Choroid plexus epithelial cell (primary cell): ENCODE data around the gene AGK.

Source experiments
- DNase-seq: peaks from one replicate; pipeline ENCODE4 v3.0.0-alpha.2; 2010; ENCODE audit warnings: low read depth
- H3K4me3 ChIP-seq: 2 replicates; pipeline ENCODE4 v1.5.1; 2011; ENCODE audit warnings: low read depth, mild to moderate bottlenecking, control low read depth, low read length, moderate library complexity
- TF ChIP-seq, protein P1 (sequence below): conservative IDR thresholded peaks from 2 replicates; pipeline ENCODE4 v1.5.1; 2011; ENCODE audit warnings: low read depth, mild to moderate bottlenecking, control low read depth, inconsistent platforms, low read length, moderate library complexity

The AGK gene

GRCh38 chr7:141652691-141653090 is 101.5 kb downstream of the AGK start:
- TF ChIP-seq, protein P1, sequence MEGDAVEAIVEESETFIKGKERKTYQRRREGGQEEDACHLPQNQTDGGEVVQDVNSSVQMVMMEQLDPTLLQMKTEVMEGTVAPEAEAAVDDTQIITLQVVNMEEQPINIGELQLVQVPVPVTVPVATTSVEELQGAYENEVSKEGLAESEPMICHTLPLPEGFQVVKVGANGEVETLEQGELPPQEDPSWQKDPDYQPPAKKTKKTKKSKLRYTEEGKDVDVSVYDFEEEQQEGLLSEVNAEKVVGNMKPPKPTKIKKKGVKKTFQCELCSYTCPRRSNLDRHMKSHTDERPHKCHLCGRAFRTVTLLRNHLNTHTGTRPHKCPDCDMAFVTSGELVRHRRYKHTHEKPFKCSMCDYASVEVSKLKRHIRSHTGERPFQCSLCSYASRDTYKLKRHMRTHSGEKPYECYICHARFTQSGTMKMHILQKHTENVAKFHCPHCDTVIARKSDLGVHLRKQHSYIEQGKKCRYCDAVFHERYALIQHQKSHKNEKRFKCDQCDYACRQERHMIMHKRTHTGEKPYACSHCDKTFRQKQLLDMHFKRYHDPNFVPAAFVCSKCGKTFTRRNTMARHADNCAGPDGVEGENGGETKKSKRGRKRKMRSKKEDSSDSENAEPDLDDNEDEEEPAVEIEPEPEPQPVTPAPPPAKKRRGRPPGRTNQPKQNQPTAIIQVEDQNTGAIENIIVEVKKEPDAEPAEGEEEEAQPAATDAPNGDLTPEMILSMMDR = no peak
- no peak for DNase-seq
- no peak overlapping the region for H3K4me3 ChIP-seq

GRCh38 chr7:141654551-141654950 is 103.3 kb downstream of the AGK start:
- TF ChIP-seq, protein P1 = peak; percentile 90
- peak; percentile 86 for DNase-seq

DNA sequence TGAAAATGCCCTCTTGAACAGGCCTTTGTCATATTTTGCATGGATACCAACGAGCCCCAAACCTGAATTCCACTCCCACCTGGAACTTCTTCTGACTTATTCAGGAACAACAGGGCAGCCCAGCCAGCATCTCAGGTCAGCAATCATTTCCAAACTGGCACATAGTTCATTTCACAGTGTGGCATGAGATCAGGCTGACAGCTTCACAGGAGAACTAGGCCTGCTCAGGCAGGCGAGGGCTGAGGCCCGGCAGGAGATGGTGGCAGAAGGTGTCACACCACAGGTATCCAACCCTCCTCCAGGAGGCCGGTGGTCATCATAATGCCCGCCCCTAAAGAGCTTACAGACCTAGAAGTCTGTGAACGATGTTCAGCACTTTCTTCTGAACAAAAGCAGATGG is 108.3 kb downstream of the AGK start:
- H3K4me3 ChIP-seq = no peak overlapping the region
- TF ChIP-seq, protein P1 = no peak

More at GRCh38 chr7:141654551-141654950, 103.3 kb downstream of the AGK start:
- no peak overlapping the region for H3K4me3 ChIP-seq

GRCh38 chr7:141660259-141660658 is 109.0 kb downstream of the AGK start:
- no peak for DNase-seq
- TF ChIP-seq, protein P1 = no peak
- H3K4me3 ChIP-seq = no peak overlapping the region

More for the DNA sequence above, 108.3 kb downstream of the AGK start:
- no peak for DNase-seq

DNA sequence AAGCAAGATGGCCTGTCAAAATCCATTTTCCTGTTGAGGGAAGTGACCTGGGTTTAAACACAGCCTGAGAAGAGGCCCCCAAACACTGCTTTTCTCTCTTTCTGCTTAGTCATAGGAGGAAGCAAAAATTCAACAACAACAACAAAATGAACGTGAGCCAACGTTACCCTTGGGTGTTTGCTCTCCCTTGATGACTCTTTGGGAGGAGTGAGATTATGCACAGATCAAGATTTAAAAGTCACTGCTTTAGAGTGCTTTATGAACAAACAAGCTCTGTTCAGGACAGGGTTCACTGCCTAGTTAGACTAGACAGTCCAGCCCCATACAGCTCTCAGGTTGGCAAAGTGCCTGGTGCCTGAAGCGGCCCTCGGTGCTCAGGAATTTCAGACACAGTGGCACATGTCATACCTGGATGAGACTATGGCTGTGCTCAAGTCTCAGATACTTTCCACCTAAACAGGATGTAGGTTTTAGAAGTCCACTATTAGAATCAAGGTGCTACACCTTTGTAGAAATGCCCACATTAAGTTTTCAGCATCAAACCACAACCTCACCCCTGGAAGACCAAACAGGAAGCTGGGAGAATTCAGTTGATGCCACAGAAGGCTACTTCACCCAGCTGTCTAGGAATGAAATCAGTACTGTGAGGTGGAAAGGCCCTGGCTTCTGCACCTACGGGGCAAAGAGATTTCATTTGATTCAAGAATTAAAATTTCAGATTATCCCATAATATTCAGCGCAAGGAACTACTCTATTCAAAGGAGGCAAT is 112.1 kb downstream of the AGK start:
- TF ChIP-seq, protein P1 = no peak
- no peak overlapping the region for H3K4me3 ChIP-seq

GRCh38 chr7:141664450-141664849 is 113.2 kb downstream of the AGK start:
- no peak overlapping the region for H3K4me3 ChIP-seq
- TF ChIP-seq, protein P1 = no peak
- no peak for DNase-seq

More for the DNA sequence above, 112.1 kb downstream of the AGK start:
- DNase-seq = peak; percentile 26
